Measurements from ENCODE around the gene STK32B. TPM values are rescaled to one million over a fixed set of nuclear protein-coding genes. Genes with fewer than 3 reads are reported as not detected.

Gene STK32B
- total and polyA plus RNA-seq, 9 of the 15 experiments (the other 6 are each of a cell fraction or from before 2014, with no cell fraction given), result 0.03 to 0.20 (median 0.07) TPM; not detected in 2

GRCh38 chr4:5421416-5421815 lies 370.1 kb downstream of the STK32B start (continued):
- TF ChIP-seq, protein P1, sequence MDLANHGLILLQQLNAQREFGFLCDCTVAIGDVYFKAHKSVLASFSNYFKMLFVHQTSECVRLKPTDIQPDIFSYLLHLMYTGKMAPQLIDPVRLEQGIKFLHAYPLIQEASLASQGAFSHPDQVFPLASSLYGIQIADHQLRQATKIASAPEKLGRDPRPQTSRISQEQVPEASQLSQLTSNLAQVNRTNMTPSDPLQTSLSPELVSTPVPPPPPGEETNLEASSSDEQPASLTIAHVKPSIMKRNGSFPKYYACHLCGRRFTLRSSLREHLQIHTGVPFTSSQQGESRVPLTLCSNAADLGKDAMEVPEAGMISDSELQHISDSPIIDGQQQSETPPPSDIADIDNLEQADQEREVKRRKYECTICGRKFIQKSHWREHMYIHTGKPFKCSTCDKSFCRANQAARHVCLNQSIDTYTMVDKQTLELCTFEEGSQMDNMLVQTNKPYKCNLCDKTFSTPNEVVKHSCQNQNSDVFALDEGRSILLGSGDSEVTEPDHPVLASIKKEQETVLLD (IDR thresholded peaks at IDR 0.05), result no peak
- TF ChIP-seq ZBTB1 (CRISPR knock-in tag; IDR thresholded peaks at IDR 0.05; ENCODE audit: borderline replicate concordance, low read depth), result no peak

DNA sequence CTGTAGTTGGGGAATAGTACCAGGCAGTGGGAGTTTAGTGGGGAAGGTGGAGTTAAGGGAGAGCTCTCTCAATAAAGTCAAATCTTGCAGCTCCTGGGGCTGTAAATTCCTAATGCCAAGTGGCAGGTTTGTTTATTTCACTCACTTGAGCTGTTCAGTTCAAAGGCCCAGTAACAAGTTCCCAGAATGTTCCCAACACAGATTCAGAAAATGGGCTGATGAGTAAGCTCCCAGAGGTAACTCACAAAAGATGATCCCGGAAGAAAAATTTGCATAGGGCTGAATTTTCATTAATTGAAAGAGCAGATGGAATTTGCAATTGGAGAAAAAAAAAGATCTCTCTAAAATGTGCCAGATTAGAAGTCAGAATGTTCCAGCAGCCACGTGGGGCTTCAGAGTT lies 370.9 kb downstream of the STK32B start:
- no peak overlapping the region for H3K4me2 ChIP-seq (ENCODE audit: insufficient read depth, low read length)
- no peak for FAIRE-seq
- no peaks in the 10 kb centered on the region for H4K20me1 ChIP-seq (replicated peaks; ENCODE audit: control insufficient read depth, insufficient read depth, low read length)
- 0% methylated on average over 2 of the region's 2 CpGs for WGBS (ENCODE audit: insufficient coverage, low coverage, missing lambda C conversion rate)
- BruUV-seq (replicated peaks), result no TSS peak
- intact Hi-C loops (cut with micrococcal nuclease) (no loop called here), in situ Hi-C loops (cut with MboI) (no loop called here)
- DNase-seq (ENCODE audit: extremely low read depth in 1 of 4, low spot score in 3 of 4), result no peak
- H2AFZ ChIP-seq (ENCODE audit: low read depth, low read length), result no peak overlapping the region
- POLR2A ChIA-PET, result interaction anchor here (0.9 kb wide), 1 partner anchor 391 kb away, joined by 3 read pairs; no protein-coding TSS in a partner anchor
- no peaks in the 10 kb centered on the region for H3K27me3 ChIP-seq (ENCODE audit: control insufficient read depth in 2 of 2, insufficient read depth in 2 of 2, low read length in 2 of 2)
- CTCF ChIA-PET (ENCODE audit: low intra/inter-chr PET ratio), result no interaction called here
- no peaks in the 10 kb centered on the region for H3K36me3 ChIP-seq (ENCODE audit: control insufficient read depth, insufficient read depth, low read length)
- H3K9me1 ChIP-seq (ENCODE audit: control insufficient read depth, insufficient read depth, low read length), result no peaks in the 10 kb centered on the region
- ATAC-seq, result no peak
- H3K79me2 ChIP-seq (ENCODE audit: control insufficient read depth, insufficient read depth, low read length), result no peaks in the 10 kb centered on the region
- H3K9me3 ChIP-seq (replicated peaks; ENCODE audit: control insufficient read depth, insufficient read depth, low read depth, low read length), result no peaks in the 10 kb centered on the region
- no peak overlapping the region for H3K27ac ChIP-seq (ENCODE audit: extremely low read depth, low read depth, low read length)
- H3K4me1 ChIP-seq (replicated peaks in 1 of 2; ENCODE audit: control insufficient read depth in 2 of 2, insufficient read depth in 2 of 2, low read length in 2 of 2), result no peaks in the 10 kb centered on the region
- no peak overlapping the region for H3K4me3 ChIP-seq
- H3K9ac ChIP-seq (ENCODE audit: insufficient read depth in 1 of 2, low read depth in 2 of 2, low read length in 2 of 2), result no peak overlapping the region
- TF ChIP-seq, protein P2, sequence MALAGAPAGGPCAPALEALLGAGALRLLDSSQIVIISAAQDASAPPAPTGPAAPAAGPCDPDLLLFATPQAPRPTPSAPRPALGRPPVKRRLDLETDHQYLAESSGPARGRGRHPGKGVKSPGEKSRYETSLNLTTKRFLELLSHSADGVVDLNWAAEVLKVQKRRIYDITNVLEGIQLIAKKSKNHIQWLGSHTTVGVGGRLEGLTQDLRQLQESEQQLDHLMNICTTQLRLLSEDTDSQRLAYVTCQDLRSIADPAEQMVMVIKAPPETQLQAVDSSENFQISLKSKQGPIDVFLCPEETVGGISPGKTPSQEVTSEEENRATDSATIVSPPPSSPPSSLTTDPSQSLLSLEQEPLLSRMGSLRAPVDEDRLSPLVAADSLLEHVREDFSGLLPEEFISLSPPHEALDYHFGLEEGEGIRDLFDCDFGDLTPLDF (CRISPR knock-in tag; IDR thresholded peaks at IDR 0.05), result no peak
- TF ChIP-seq POLR2AphosphoS2 (IDR thresholded peaks at IDR 0.05; ENCODE audit: low read length) (no peak), CTCF (IDR thresholded peaks at IDR 0.05 in 2 of 3, conservative IDR thresholded peaks at IDR 0.05 in 1 of 3; ENCODE audit: insufficient read depth in 2 of 3, low read depth in 1 of 3, low read length in 3 of 3) (no peak), NCOA4 (IDR thresholded peaks at IDR 0.05; ENCODE audit: partially characterized antibody) (no peak), BCL6 (CRISPR knock-in tag; IDR thresholded peaks at IDR 0.05) (no peak), MEIS2 (IDR thresholded peaks at IDR 0.05; ENCODE audit: partially characterized antibody) (no peak), IRF2 (CRISPR knock-in tag; IDR thresholded peaks at IDR 0.05) (no peak), RBFOX2 (IDR thresholded peaks at IDR 0.05; ENCODE audit: low read depth, low read length) (no peak)
